Panc1 (cell line): Measurements from ENCODE around the gene MBD6. TPM values are rescaled to one million over a fixed set of nuclear protein-coding genes. Genes with fewer than 3 reads are reported as not detected.

ENCODE experiments used
- ATAC-seq: fragments of 200-7000 bp; cut with Tn5 transposase; 2 replicates; pipeline ENCODE4 v1.9.1; 2020; ENCODE audit warnings: mild to moderate bottlenecking, moderate library complexity
- BruUV-seq: library from RNA; stranded (reverse); fragments of 400-500 nt; replicated peaks from 2 replicates; lab custom pipeline; 2021; lab: Mats Ljungman, UMichigan
- CTCF ChIA-PET: fragments of 300-600 bp; sonication (Branson Sonifier 250); formaldehyde crosslinking; loops from one replicate; lab custom pipeline; 2022; ENCODE audit warnings: antibody characterized with exemption; lab: Charles Lee
- POLR2A ChIA-PET: fragments of 300-600 bp; sonication (Branson Sonifier 250); formaldehyde crosslinking; loops from one replicate; lab custom pipeline; 2022; ENCODE audit warnings: antibody characterized with exemption; lab: Charles Lee
- DNase-seq: peaks from one replicate; pipeline ENCODE4 v3.0.0-alpha.2; 2010; ENCODE audit warnings: low read depth, low spot score
- H3K27ac ChIP-seq: 2 replicates; pipeline ENCODE4 v1.5.1; 2011; ENCODE audit warnings: mild to moderate bottlenecking, low read length, inconsistent platforms
- H3K27me3 ChIP-seq: fragments of 200-500 bp; sonication (Bioruptor generic); 2 replicates; pipeline ENCODE4 v1.6.0; 2014; ENCODE audit warnings: low read length, inconsistent platforms; ENCODE audit not compliant: control insufficient read depth, insufficient read depth
- H3K36me3 ChIP-seq: fragments of 200-500 bp; sonication (Bioruptor generic); 2 replicates; pipeline ENCODE4 v1.5.1; 2014; ENCODE audit warnings: inconsistent platforms, mild to moderate bottlenecking, low read length, moderate library complexity; ENCODE audit not compliant: control insufficient read depth, insufficient read depth
- H3K4me1 ChIP-seq: 2 replicates; pipeline ENCODE4 v1.5.1; 2011; ENCODE audit warnings: inconsistent platforms, mild to moderate bottlenecking, low read length, moderate library complexity; ENCODE audit not compliant: control insufficient read depth, insufficient read depth
- H3K4me3 ChIP-seq, 2 experiments: 2 replicates each; pipeline ENCODE4 v1.5.1; 2011 to 2012; ENCODE audit warnings: low read depth in 2 of 2, low read length in 2 of 2, mild to moderate bottlenecking in 2 of 2, inconsistent platforms in 1 of 2, moderate library complexity in 1 of 2
- H3K9me3 ChIP-seq: fragments of 200-500 bp; sonication (Bioruptor generic); 2 replicates; pipeline ENCODE4 v1.5.1; 2014; ENCODE audit warnings: low read depth, mild to moderate bottlenecking, inconsistent platforms, low read length, moderate library complexity; ENCODE audit not compliant: control insufficient read depth, insufficient read depth
- POLR2AphosphoS5 ChIP-seq: IDR thresholded peaks from 2 replicates; pipeline ENCODE4 v1.6.1; 2012; ENCODE audit warnings: mild to moderate bottlenecking, low read depth, low read length, moderate library complexity
- SIN3A ChIP-seq: IDR thresholded peaks from 2 replicates; pipeline ENCODE4 v1.6.1; 2012; ENCODE audit warnings: low read depth, mild to moderate bottlenecking, low read length, moderate library complexity, borderline replicate concordance; ENCODE audit not compliant: insufficient read depth
- TCF7L2 ChIP-seq: IDR thresholded peaks from 2 replicates; pipeline ENCODE4 v1.6.1; 2011; ENCODE audit warnings: mild to moderate bottlenecking, low read depth, low read length, inconsistent platforms
- in situ Hi-C: cut with HindIII; loops from 2 replicates; pipeline ENCODE4 v1.10.0; 2016; ENCODE audit warnings: low sequenced_read_pairs, low pct_unique_long_range_greater_than_20kb
- intact Hi-C: fragments of 100-400 bp; cut with micrococcal nuclease; formaldehyde crosslinking; loops from one replicate; pipeline ENCODE4 v1.10.0; 2022; ENCODE audit not compliant: unreplicated experiment
- total RNA-seq: library from RNA; stranded (reverse); gene quantifications from one replicate; pipeline ENCODE4 v1.2.1, GENCODE V29; 2021; ENCODE audit not compliant: unreplicated experiment
- TF ChIP-seq, protein P1 (sequence below): fragments of 450-650 bp; IDR thresholded peaks from 2 replicates; pipeline ENCODE4 v1.5.1; 2017; ENCODE audit warnings: mild to moderate bottlenecking
- TF ChIP-seq, protein P2 (sequence below), 2 experiments: IDR thresholded peaks; 2 replicates each; pipeline ENCODE4 v1.6.1; 2011 to 2012; ENCODE audit warnings: low read depth in 2 of 2, control low read depth in 1 of 2, low read length in 1 of 2, mild to moderate bottlenecking in 1 of 2, moderate library complexity in 1 of 2; ENCODE audit not compliant: insufficient read depth in 1 of 2

The MBD6 gene
- total RNA-seq, 1 experiment from 2014 or later = 115 TPM

DNA sequence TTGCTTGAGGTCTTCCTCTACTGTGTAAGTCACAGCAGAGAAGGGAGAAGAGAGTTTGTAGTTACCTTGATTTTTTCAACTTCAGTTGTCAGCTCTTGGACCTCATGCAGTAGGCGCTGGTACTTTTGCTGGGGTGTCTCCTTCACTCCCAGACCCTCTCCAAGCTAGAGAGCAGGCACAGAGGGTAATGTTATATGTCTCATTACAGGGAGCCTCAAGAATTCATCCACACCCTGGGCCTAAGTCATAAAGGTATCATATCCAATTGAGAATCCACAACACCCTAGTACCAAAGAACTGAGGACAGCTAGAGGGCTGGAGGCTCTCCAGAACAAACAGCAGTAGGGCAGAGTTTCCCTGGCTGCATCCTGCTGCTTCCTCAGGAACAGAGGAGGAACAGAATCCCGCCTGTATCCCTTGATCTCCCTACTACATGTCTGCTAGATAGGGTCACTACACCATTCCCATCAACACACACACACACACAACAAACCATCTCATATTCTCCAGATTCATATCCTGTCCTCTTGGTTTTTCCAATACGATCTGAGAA is 12.4 kb downstream of the MBD6 start:
- no peaks in the 10 kb centered on the region for H3K4me1 ChIP-seq
- BruUV-seq = no TSS peak
- ATAC-seq (no peak), DNase-seq (no peak)
- in situ Hi-C loops (no loop called here), intact Hi-C loops (no loop called here)
- H3K27me3 ChIP-seq = no peaks in the 10 kb centered on the region
- H3K27ac ChIP-seq = no peak overlapping the region
- TF ChIP-seq SIN3A = no peak
- TF ChIP-seq TCF7L2 = no peak
- no peak for TF ChIP-seq POLR2AphosphoS5
- TF ChIP-seq, protein P1, sequence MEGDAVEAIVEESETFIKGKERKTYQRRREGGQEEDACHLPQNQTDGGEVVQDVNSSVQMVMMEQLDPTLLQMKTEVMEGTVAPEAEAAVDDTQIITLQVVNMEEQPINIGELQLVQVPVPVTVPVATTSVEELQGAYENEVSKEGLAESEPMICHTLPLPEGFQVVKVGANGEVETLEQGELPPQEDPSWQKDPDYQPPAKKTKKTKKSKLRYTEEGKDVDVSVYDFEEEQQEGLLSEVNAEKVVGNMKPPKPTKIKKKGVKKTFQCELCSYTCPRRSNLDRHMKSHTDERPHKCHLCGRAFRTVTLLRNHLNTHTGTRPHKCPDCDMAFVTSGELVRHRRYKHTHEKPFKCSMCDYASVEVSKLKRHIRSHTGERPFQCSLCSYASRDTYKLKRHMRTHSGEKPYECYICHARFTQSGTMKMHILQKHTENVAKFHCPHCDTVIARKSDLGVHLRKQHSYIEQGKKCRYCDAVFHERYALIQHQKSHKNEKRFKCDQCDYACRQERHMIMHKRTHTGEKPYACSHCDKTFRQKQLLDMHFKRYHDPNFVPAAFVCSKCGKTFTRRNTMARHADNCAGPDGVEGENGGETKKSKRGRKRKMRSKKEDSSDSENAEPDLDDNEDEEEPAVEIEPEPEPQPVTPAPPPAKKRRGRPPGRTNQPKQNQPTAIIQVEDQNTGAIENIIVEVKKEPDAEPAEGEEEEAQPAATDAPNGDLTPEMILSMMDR = no peak
- TF ChIP-seq, protein P2, sequence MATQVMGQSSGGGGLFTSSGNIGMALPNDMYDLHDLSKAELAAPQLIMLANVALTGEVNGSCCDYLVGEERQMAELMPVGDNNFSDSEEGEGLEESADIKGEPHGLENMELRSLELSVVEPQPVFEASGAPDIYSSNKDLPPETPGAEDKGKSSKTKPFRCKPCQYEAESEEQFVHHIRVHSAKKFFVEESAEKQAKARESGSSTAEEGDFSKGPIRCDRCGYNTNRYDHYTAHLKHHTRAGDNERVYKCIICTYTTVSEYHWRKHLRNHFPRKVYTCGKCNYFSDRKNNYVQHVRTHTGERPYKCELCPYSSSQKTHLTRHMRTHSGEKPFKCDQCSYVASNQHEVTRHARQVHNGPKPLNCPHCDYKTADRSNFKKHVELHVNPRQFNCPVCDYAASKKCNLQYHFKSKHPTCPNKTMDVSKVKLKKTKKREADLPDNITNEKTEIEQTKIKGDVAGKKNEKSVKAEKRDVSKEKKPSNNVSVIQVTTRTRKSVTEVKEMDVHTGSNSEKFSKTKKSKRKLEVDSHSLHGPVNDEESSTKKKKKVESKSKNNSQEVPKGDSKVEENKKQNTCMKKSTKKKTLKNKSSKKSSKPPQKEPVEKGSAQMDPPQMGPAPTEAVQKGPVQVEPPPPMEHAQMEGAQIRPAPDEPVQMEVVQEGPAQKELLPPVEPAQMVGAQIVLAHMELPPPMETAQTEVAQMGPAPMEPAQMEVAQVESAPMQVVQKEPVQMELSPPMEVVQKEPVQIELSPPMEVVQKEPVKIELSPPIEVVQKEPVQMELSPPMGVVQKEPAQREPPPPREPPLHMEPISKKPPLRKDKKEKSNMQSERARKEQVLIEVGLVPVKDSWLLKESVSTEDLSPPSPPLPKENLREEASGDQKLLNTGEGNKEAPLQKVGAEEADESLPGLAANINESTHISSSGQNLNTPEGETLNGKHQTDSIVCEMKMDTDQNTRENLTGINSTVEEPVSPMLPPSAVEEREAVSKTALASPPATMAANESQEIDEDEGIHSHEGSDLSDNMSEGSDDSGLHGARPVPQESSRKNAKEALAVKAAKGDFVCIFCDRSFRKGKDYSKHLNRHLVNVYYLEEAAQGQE (IDR thresholded peaks at IDR 0.05; ENCODE audit: insufficient read depth in 1 of 2, low read depth in 2 of 2, low read length in 1 of 2) = no peak
- no peak overlapping the region for H3K4me3 ChIP-seq
- ChIA-PET POLR2A (interaction anchor here (0.6 kb wide), 1 partner anchor 82 kb away, joined by 5 read pairs; no protein-coding TSS in a partner anchor), CTCF (no interaction called here)
- H3K9me3 ChIP-seq = no peaks in the 10 kb centered on the region
- H3K36me3 ChIP-seq = peaks cover 14% of the 10 kb centered on the region

DNA sequence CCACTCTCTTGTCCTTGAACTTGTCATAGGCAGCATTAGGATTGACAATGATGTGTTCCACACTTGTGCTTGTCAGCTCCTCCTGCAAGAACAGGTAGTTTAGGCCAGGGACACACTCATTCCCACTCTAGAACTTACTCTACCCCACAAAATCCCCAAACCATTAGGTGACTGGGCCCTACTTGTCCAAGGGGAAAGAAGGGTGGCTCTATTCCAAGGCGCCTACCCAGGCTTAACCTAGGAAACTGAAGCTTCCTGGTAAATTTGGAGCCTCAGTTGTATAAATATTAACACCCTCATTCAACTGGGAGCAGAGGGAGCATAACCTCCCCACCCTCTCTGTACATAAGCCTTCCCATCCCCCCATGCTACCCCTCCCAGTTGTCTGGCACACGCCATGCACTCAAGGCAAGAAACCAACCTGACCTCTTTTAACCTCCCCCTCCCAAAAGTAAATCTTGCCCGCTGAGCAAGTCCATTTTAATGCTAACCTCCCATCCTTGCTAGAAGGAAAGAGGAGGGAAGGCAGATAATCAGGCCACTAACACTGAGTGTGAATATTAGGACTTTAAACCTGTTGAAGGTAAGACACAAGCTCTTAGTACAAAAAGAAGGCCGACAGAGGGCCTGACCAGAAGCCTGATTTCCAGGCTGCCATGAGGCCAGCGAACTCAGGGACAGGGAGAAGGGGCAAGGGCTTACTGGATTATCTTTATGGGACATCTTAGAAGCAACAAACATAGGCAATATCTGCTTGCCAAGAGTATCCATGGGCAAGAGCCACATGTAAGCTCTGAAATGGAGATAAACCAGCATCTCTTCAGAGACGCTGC is 13.4 kb downstream of the MBD6 start:
- CTCF ChIA-PET = no interaction called here
- no TSS peak for BruUV-seq
- intact Hi-C loops (no loop called here), in situ Hi-C loops (no loop called here)
- no peaks in the 10 kb centered on the region for H3K4me1 ChIP-seq
- no peaks in the 10 kb centered on the region for H3K9me3 ChIP-seq
- DNase-seq (no peak), ATAC-seq (no peak)
- H3K27ac ChIP-seq = no peak overlapping the region
- POLR2A ChIA-PET = no interaction called here
- H3K36me3 ChIP-seq = peaks cover 6% of the 10 kb centered on the region
- TF ChIP-seq, protein P1 = no peak
- TF ChIP-seq, protein P2 (IDR thresholded peaks at IDR 0.05; ENCODE audit: insufficient read depth in 1 of 2, low read depth in 2 of 2, low read length in 1 of 2) = no peak
- TF ChIP-seq TCF7L2 = no peak
- no peak for TF ChIP-seq POLR2AphosphoS5
- no peak for TF ChIP-seq SIN3A
- no peak overlapping the region for H3K4me3 ChIP-seq
- no peaks in the 10 kb centered on the region for H3K27me3 ChIP-seq
